Caco-2 (cell line): ENCODE data around the gene UBA6. TPM values are rescaled to one million over a fixed set of nuclear protein-coding genes. Genes with fewer than 3 reads are reported as not detected.

ENCODE experiments used
- BruUV-seq: library from RNA; stranded (reverse); fragments of 400-500 nt; replicated peaks from 2 replicates; lab custom pipeline; 2021; lab: Mats Ljungman, UMichigan
- CTCF ChIA-PET: fragments of 300-600 bp; sonication (Branson Sonifier 250); formaldehyde crosslinking; loops from one replicate; lab custom pipeline; 2022; ENCODE audit warnings: antibody characterized with exemption; lab: Charles Lee
- POLR2A ChIA-PET: fragments of 300-600 bp; sonication (Branson Sonifier 250); formaldehyde crosslinking; loops from one replicate; lab custom pipeline; 2022; ENCODE audit warnings: antibody characterized with exemption; lab: Charles Lee
- DNase-seq, 2 experiments: peaks; one replicate each; pipeline versions ENCODE4 v3.0.0 to v3.0.0-alpha.2; 2020 to 2022
- H3K27me3 ChIP-seq: replicated peaks from 2 replicates; pipeline ENCODE4 v1.6.0; 2011; ENCODE audit warnings: low read length; ENCODE audit not compliant: control insufficient read depth, insufficient read depth
- H3K36me3 ChIP-seq: 2 replicates; pipeline ENCODE4 v1.5.1; 2011; ENCODE audit warnings: low read length; ENCODE audit not compliant: control insufficient read depth, insufficient read depth
- H3K4me1 ChIP-seq: fragments of 250-450 bp; sonication (Bioruptor Pico); 2 replicates; pipeline ENCODE4 v1.5.1; 2020; ENCODE audit warnings: mild to moderate bottlenecking
- H3K4me3 ChIP-seq: 2 replicates; pipeline ENCODE4 v1.5.1; 2011; ENCODE audit warnings: low read depth, mild to moderate bottlenecking, control low read depth, low read length
- H3K9me3 ChIP-seq: fragments of 250-450 bp; sonication (Bioruptor Pico); 2 replicates; pipeline ENCODE4 v1.5.1; 2020; ENCODE audit warnings: mild to moderate bottlenecking, moderate library complexity
- H3K27ac Mint-ChIP-seq: one replicate; pipeline ENCODE4 v1.8.0; 2022; ENCODE audit warnings: mixed read lengths; ENCODE audit not compliant: unreplicated experiment
- H3K27me3 Mint-ChIP-seq: one replicate; pipeline ENCODE4 v1.8.0; 2022; ENCODE audit warnings: mixed read lengths; ENCODE audit not compliant: insufficient read depth, unreplicated experiment
- H3K36me3 Mint-ChIP-seq: one replicate; pipeline ENCODE4 v1.8.0; 2022; ENCODE audit warnings: mild to moderate bottlenecking, mixed read lengths; ENCODE audit not compliant: insufficient read depth, unreplicated experiment
- H3K4me1 Mint-ChIP-seq: one replicate; pipeline ENCODE4 v1.8.0; 2022; ENCODE audit warnings: low read depth, mixed read lengths; ENCODE audit not compliant: unreplicated experiment
- H3K4me3 Mint-ChIP-seq: one replicate; pipeline ENCODE4 v1.8.0; 2022; ENCODE audit warnings: mild to moderate bottlenecking, moderate library complexity, mixed read lengths; ENCODE audit not compliant: unreplicated experiment
- H3K9me3 Mint-ChIP-seq: one replicate; pipeline ENCODE4 v1.8.0; 2022; ENCODE audit warnings: mixed read lengths; ENCODE audit not compliant: unreplicated experiment
- CTCF ChIP-seq, 2 experiments: fragments of 200-600 bp in 1 of 2; IDR thresholded peaks; 1 replicate in 1 of 2; 2 replicates in 1 of 2; pipeline versions ENCODE4 v1.5.1 to v1.8.0; 2011 to 2022; ENCODE audit warnings: antibody characterized with exemption in 1 of 2, control low read depth in 1 of 2, inconsistent platforms in 1 of 2, low read depth in 1 of 2, low read length in 1 of 2, mild to moderate bottlenecking in 1 of 2, moderate library complexity in 1 of 2; ENCODE audit not compliant: insufficient read depth in 1 of 2, severe bottlenecking in 1 of 2, unreplicated experiment in 1 of 2
- intact Hi-C: fragments of 100-400 bp; cut with micrococcal nuclease; formaldehyde crosslinking; loops from one replicate; pipeline ENCODE4 v1.10.0; 2022; ENCODE audit not compliant: unreplicated experiment
- total RNA-seq: library from RNA; stranded (reverse); gene quantifications from 2 replicates; pipeline ENCODE4 v1.2.3, GENCODE V29; 2022

The UBA6 gene
- total RNA-seq, 1 experiment from 2014 or later, result 74.6 TPM

DNA sequence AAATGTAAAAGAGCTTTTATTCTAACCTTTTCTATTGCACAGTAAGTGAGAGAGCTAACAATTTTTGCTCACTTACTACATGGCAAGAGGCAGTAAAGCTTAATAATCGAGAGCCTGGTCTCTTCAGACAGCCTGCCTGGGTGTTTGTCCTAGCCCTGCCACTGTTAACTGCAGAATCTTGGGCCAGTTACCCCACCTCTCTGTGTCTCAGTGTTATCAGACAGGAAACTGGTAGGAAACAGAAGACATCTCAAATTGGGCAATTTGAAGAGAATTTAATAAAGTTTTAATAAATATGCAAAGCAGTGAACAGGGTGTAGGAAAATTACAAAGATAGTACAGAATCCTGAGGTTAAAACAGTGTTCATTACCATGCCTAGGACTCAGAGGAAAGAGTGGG, 129.0 kb downstream of the UBA6 start:
- Histone ChIP-seq H3K4me1 (no peaks in the 10 kb centered on the region), H3K27me3 (no peaks in the 10 kb centered on the region), H3K36me3 (no peaks in the 10 kb centered on the region), H3K4me3 (no peak overlapping the region), H3K9me3 (no peaks in the 10 kb centered on the region)
- H3K27ac Mint-ChIP-seq, result no peak overlapping the region
- no peak for TF ChIP-seq CTCF (IDR thresholded peaks at IDR 0.05; ENCODE audit: insufficient read depth in 1 of 2, low read depth in 1 of 2, low read length in 1 of 2, severe bottlenecking in 1 of 2, unreplicated experiment in 1 of 2)
- no peak for DNase-seq
- ChIA-PET CTCF (no interaction called here), POLR2A (no interaction called here)
- no peaks in the 10 kb centered on the region for H3K36me3 Mint-ChIP-seq
- H3K27me3 Mint-ChIP-seq, result no peaks in the 10 kb centered on the region
- no peaks in the 10 kb centered on the region for H3K9me3 Mint-ChIP-seq
- intact Hi-C loops, result no loop called here
- no peak overlapping the region for H3K4me3 Mint-ChIP-seq
- H3K4me1 Mint-ChIP-seq, result no peaks in the 10 kb centered on the region
- no TSS peak for BruUV-seq

DNA sequence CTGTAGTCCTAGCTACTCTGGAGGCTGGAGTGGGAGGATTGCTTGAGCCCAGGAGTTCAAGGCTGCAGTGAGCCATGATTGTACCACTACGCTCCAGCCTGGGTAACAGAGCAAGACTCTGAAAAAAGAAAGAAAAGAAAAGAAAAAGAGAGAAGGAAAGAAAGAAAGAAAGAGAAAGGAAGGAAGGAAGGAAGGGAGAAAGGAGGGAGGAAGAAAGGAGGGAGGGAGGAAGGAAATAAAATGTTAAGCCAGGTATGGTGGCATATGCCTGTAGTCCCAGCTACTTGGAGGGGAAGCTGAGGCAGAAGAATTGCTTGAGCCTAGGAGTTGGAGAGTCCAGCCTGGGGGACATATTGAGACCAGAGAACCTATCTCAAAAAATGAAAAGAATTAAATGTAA, 130.4 kb downstream of the UBA6 start:
- Histone ChIP-seq H3K4me1 (no peaks in the 10 kb centered on the region), H3K4me3 (no peak overlapping the region), H3K9me3 (no peaks in the 10 kb centered on the region), H3K36me3 (no peaks in the 10 kb centered on the region), H3K27me3 (no peaks in the 10 kb centered on the region)
- TF ChIP-seq CTCF (IDR thresholded peaks at IDR 0.05; ENCODE audit: insufficient read depth in 1 of 2, low read depth in 1 of 2, low read length in 1 of 2, severe bottlenecking in 1 of 2, unreplicated experiment in 1 of 2), result no peak
- ChIA-PET CTCF (no interaction called here), POLR2A (no interaction called here)
- no peaks in the 10 kb centered on the region for H3K27me3 Mint-ChIP-seq
- no peak for DNase-seq
- H3K9me3 Mint-ChIP-seq, result no peaks in the 10 kb centered on the region
- no peaks in the 10 kb centered on the region for H3K36me3 Mint-ChIP-seq
- H3K4me1 Mint-ChIP-seq, result no peaks in the 10 kb centered on the region
- no peak overlapping the region for H3K27ac Mint-ChIP-seq
- intact Hi-C loops, result no loop called here
- BruUV-seq, result no TSS peak
- H3K4me3 Mint-ChIP-seq, result no peak overlapping the region

DNA sequence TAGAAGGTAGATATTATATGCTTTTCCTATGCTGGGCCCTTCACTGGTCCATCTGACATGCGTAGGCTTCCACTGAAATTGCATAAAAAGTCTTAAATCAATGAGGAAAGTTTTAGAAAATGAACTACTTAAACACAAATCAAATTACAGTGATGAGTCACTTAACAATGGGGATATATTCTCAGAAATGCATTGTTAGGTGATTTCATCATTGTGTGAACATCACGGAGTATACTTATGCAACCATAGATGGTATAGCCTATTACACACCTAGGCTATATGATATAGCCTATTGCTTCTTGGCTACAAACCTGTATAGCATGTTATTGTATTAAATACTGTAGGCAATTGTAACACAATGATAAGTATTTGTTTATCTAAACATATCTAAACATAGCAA, 132.1 kb downstream of the UBA6 start:
- DNase-seq, result no peak
- Mint-ChIP-seq H3K4me3 (no peak overlapping the region), H3K9me3 (no peaks in the 10 kb centered on the region), H3K36me3 (no peaks in the 10 kb centered on the region), H3K27me3 (no peaks in the 10 kb centered on the region), H3K4me1 (no peaks in the 10 kb centered on the region), H3K27ac (no peak overlapping the region)
- ChIA-PET CTCF (no interaction called here), POLR2A (no interaction called here)
- intact Hi-C loops, result no loop called here
- no peak overlapping the region for H3K4me3 ChIP-seq
- H3K9me3 ChIP-seq, result no peaks in the 10 kb centered on the region
- no peaks in the 10 kb centered on the region for H3K27me3 ChIP-seq
- H3K4me1 ChIP-seq, result no peaks in the 10 kb centered on the region
- TF ChIP-seq CTCF (IDR thresholded peaks at IDR 0.05; ENCODE audit: insufficient read depth in 1 of 2, low read depth in 1 of 2, low read length in 1 of 2, severe bottlenecking in 1 of 2, unreplicated experiment in 1 of 2), result no peak
- no peaks in the 10 kb centered on the region for H3K36me3 ChIP-seq
- BruUV-seq, result no TSS peak
